ENCODE results near the gene MIEF1.

MIEF1 gene

GRCh38 chr22:39537975-39538374 is 35.9 kb downstream of the MIEF1 start:
- H3K36me3 Mint-ChIP-seq (ENCODE audit: insufficient read depth), result peaks cover 4% of the 10 kb centered on the region
- ATAC-seq (replicated peaks) (no peak), DNase-seq (no peak)
- no peak overlapping the region for H3K27ac Mint-ChIP-seq
- peaks cover 3 to 5% of the 10 kb centered on the region in 2 donors for H3K4me1 Mint-ChIP-seq (ENCODE audit: low read depth in 2 of 2)
- H3K27me3 Mint-ChIP-seq, result peaks cover 0 to 13% of the 10 kb centered on the region in 2 donors
- H3K4me3 Mint-ChIP-seq, result no peak overlapping the region
- no peaks in the 10 kb centered on the region for H3K9me3 Mint-ChIP-seq

GRCh38 chr22:39543095-39543494 is 41.0 kb downstream of the MIEF1 start:
- peaks cover 8% of the 10 kb centered on the region for H3K36me3 Mint-ChIP-seq (ENCODE audit: insufficient read depth)
- peaks cover 7 to 49% of the 10 kb centered on the region in 2 donors for H3K27me3 Mint-ChIP-seq
- H3K4me3 Mint-ChIP-seq, result no peak overlapping the region
- DNase-seq (no peak), ATAC-seq (replicated peaks) (no peak)
- peaks cover 24 to 26% of the 10 kb centered on the region in 2 donors for H3K4me1 Mint-ChIP-seq (ENCODE audit: low read depth in 2 of 2)
- H3K27ac Mint-ChIP-seq, result no peak overlapping the region
- H3K9me3 Mint-ChIP-seq, result peaks cover 0 to 8% of the 10 kb centered on the region in 2 donors

GRCh38 chr22:39545386-39546365 is 43.6 kb downstream of the MIEF1 start:
- Mint-ChIP-seq H3K27ac (peak overlapping the region; percentile 38 to 87), H3K9me3 (peaks cover 0 to 8% of the 10 kb centered on the region in 2 donors), H3K4me1 (ENCODE audit: low read depth in 2 of 2) (peaks cover 24 to 26% of the 10 kb centered on the region in 2 donors), H3K27me3 (peaks cover 11 to 58% of the 10 kb centered on the region in 2 donors), H3K36me3 (ENCODE audit: insufficient read depth) (peaks cover 8% of the 10 kb centered on the region), H3K4me3 (peak overlapping the region; percentile 75 to 76)
- ATAC-seq (replicated peaks), result peak; percentile 83
- DNase-seq, result peak; percentile 65 to 79 (median 70)

GRCh38 chr22:39546889-39547586 is 44.9 kb downstream of the MIEF1 start:
- Mint-ChIP-seq H3K9me3 (peaks cover 0 to 8% of the 10 kb centered on the region in 2 donors), H3K36me3 (ENCODE audit: insufficient read depth) (peaks cover 8% of the 10 kb centered on the region), H3K4me3 (peak overlapping the region; percentile 75 to 76), H3K27ac (no peak overlapping the region), H3K4me1 (ENCODE audit: low read depth in 2 of 2) (peaks cover 24 to 26% of the 10 kb centered on the region in 2 donors), H3K27me3 (peaks cover 20 to 71% of the 10 kb centered on the region in 2 donors)
- DNase-seq (no peak), ATAC-seq (replicated peaks) (no peak)

GRCh38 chr22:39547587-39547947 is 45.5 kb downstream of the MIEF1 start:
- H3K36me3 Mint-ChIP-seq (ENCODE audit: insufficient read depth), result peaks cover 8% of the 10 kb centered on the region
- H3K4me1 Mint-ChIP-seq (ENCODE audit: low read depth in 2 of 2), result peaks cover 24 to 26% of the 10 kb centered on the region in 2 donors
- no peak for ATAC-seq (replicated peaks)
- no peak overlapping the region for H3K4me3 Mint-ChIP-seq
- H3K9me3 Mint-ChIP-seq, result peaks cover 0 to 8% of the 10 kb centered on the region in 2 donors
- no peak overlapping the region for H3K27ac Mint-ChIP-seq
- DNase-seq, result no peak
- H3K27me3 Mint-ChIP-seq, result peaks cover 25 to 76% of the 10 kb centered on the region in 2 donors

- Mint-ChIP-seq H3K4me3 (no peak overlapping the region), H3K36me3 (ENCODE audit: insufficient read depth) (peaks cover 4% of the 10 kb centered on the region), H3K27me3 (peaks cover 42 to 69% of the 10 kb centered on the region in 2 donors), H3K9me3 (no peaks in the 10 kb centered on the region), H3K27ac (no peak overlapping the region), H3K4me1 (ENCODE audit: low read depth in 2 of 2) (peaks cover 3 to 9% of the 10 kb centered on the region in 2 donors)
- DNase-seq (no peak), ATAC-seq (replicated peaks) (no peak)
These were observed 51.3 kb downstream of the MIEF1 start for GRCh38 chr22:39553429-39553828.

GRCh38 chr22:39554151-39554550 is 52.1 kb downstream of the MIEF1 start:
- Mint-ChIP-seq H3K9me3 (no peaks in the 10 kb centered on the region), H3K36me3 (ENCODE audit: insufficient read depth) (peaks cover 4% of the 10 kb centered on the region), H3K4me3 (no peak overlapping the region), H3K27ac (no peak overlapping the region), H3K4me1 (ENCODE audit: low read depth in 2 of 2) (peaks cover 3 to 9% of the 10 kb centered on the region in 2 donors), H3K27me3 (peaks cover 48 to 76% of the 10 kb centered on the region in 2 donors)
- no peak for DNase-seq
- ATAC-seq (replicated peaks), result no peak

GRCh38 chr22:39556970-39557841 is 55.1 kb downstream of the MIEF1 start:
- Mint-ChIP-seq H3K9me3 (no peaks in the 10 kb centered on the region), H3K36me3 (ENCODE audit: insufficient read depth) (peaks cover 4% of the 10 kb centered on the region), H3K4me3 (peak overlapping the region; percentile 39 to 80), H3K4me1 (ENCODE audit: low read depth in 2 of 2) (peaks cover 3 to 9% of the 10 kb centered on the region in 2 donors), H3K27me3 (peaks cover 44 to 58% of the 10 kb centered on the region in 2 donors), H3K27ac (peak overlapping the region in 1 of 2 donors; percentile 24)
- DNase-seq (no peak), ATAC-seq (replicated peaks) (peak; percentile 32)

GRCh38 chr22:39558254-39558727 is 56.2 kb downstream of the MIEF1 start:
- peaks cover 3 to 9% of the 10 kb centered on the region in 2 donors for H3K4me1 Mint-ChIP-seq (ENCODE audit: low read depth in 2 of 2)
- ATAC-seq (replicated peaks), result no peak
- no peak for DNase-seq
- H3K27me3 Mint-ChIP-seq, result peaks cover 33 to 47% of the 10 kb centered on the region in 2 donors
- H3K9me3 Mint-ChIP-seq, result no peaks in the 10 kb centered on the region
- peak overlapping the region; percentile 43 to 65 for H3K4me3 Mint-ChIP-seq
- no peak overlapping the region for H3K27ac Mint-ChIP-seq
- peaks cover 4% of the 10 kb centered on the region for H3K36me3 Mint-ChIP-seq (ENCODE audit: insufficient read depth)

GRCh38 chr22:39558950-39559349 is 56.9 kb downstream of the MIEF1 start:
- Mint-ChIP-seq H3K4me1 (ENCODE audit: low read depth in 2 of 2) (peaks cover 3 to 9% of the 10 kb centered on the region in 2 donors), H3K27me3 (peaks cover 33 to 46% of the 10 kb centered on the region in 2 donors), H3K27ac (no peak overlapping the region), H3K4me3 (peak overlapping the region in 1 of 2 donors; percentile 35), H3K36me3 (ENCODE audit: insufficient read depth) (peaks cover 4% of the 10 kb centered on the region), H3K9me3 (no peaks in the 10 kb centered on the region)
- DNase-seq, result no peak
- no peak for ATAC-seq (replicated peaks)

GRCh38 chr22:39559456-39560105 is 57.5 kb downstream of the MIEF1 start:
- H3K9me3 Mint-ChIP-seq, result no peaks in the 10 kb centered on the region
- DNase-seq, result no peak
- H3K27ac Mint-ChIP-seq, result no peak overlapping the region
- ATAC-seq (replicated peaks), result no peak
- H3K4me1 Mint-ChIP-seq (ENCODE audit: low read depth in 2 of 2), result peaks cover 3 to 9% of the 10 kb centered on the region in 2 donors
- peaks cover 33 to 46% of the 10 kb centered on the region in 2 donors for H3K27me3 Mint-ChIP-seq
- H3K36me3 Mint-ChIP-seq (ENCODE audit: insufficient read depth), result peaks cover 4% of the 10 kb centered on the region
- H3K4me3 Mint-ChIP-seq, result no peak overlapping the region

GRCh38 chr22:39560127-39560526 is 58.0 kb downstream of the MIEF1 start:
- DNase-seq, result no peak
- Mint-ChIP-seq H3K27me3 (peaks cover 33 to 44% of the 10 kb centered on the region in 2 donors), H3K27ac (no peak overlapping the region)

More at GRCh38 chr22:39560127-39560526, 58.0 kb downstream of the MIEF1 start:
- ATAC-seq (replicated peaks), result no peak
- Mint-ChIP-seq H3K36me3 (ENCODE audit: insufficient read depth) (peaks cover 4% of the 10 kb centered on the region), H3K4me3 (no peak overlapping the region), H3K4me1 (ENCODE audit: low read depth in 2 of 2) (peaks cover 3 to 9% of the 10 kb centered on the region in 2 donors), H3K9me3 (no peaks in the 10 kb centered on the region)

All from effector memory CD8-positive, alpha-beta T cell (primary cell).